HCT116 (cell line): ENCODE results near the gene INO80.

Source experiments
- CEBPB ChIP-seq: IDR thresholded peaks from 2 replicates; pipeline ENCODE4 v1.6.1; 2012; ENCODE audit warnings: low read depth
- EZH2 ChIP-seq: fragments of 200-600 bp; sonication (generic); IDR thresholded peaks from 2 replicates; pipeline ENCODE4 v1.6.1; 2017; ENCODE audit warnings: antibody characterized with exemption, mixed run types
- TF ChIP-seq, protein P1 (sequence below), 3 experiments: fragments of 200-600 bp in 1 of 3; sonication (generic) in 1 of 3; IDR thresholded peaks in 2 of 3; conservative IDR thresholded peaks in 1 of 3; 2 replicates each; pipeline ENCODE4 v1.5.1; 2012 to 2017; ENCODE audit warnings: low read depth in 2 of 3, low read length in 2 of 3, antibody characterized with exemption in 1 of 3, borderline replicate concordance in 1 of 3, control low read depth in 1 of 3, mild to moderate bottlenecking in 1 of 3, mixed read lengths in 1 of 3, mixed run types in 1 of 3, moderate library complexity in 1 of 3; ENCODE audit not compliant: insufficient read depth in 1 of 3

DNA sequence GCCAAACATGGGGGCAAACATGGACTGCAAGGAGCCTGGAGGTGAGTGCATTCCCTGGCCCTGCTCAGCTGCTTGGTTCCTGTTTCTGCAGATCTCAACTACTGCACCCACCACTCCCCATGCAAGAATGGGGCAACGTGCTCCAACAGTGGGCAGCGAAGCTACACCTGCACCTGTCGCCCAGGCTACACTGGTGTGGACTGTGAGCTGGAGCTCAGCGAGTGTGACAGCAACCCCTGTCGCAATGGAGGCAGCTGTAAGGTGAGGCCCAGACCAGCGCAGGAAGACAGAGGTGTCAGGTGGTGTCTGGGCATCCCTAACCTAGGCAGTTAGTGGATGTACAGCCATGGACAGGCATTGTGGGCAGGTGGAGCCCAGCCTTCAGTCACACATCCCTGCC lies 181.6 kb downstream of the INO80 start:
- TF ChIP-seq EZH2 (no peak), CEBPB (no peak)
- TF ChIP-seq, protein P1, sequence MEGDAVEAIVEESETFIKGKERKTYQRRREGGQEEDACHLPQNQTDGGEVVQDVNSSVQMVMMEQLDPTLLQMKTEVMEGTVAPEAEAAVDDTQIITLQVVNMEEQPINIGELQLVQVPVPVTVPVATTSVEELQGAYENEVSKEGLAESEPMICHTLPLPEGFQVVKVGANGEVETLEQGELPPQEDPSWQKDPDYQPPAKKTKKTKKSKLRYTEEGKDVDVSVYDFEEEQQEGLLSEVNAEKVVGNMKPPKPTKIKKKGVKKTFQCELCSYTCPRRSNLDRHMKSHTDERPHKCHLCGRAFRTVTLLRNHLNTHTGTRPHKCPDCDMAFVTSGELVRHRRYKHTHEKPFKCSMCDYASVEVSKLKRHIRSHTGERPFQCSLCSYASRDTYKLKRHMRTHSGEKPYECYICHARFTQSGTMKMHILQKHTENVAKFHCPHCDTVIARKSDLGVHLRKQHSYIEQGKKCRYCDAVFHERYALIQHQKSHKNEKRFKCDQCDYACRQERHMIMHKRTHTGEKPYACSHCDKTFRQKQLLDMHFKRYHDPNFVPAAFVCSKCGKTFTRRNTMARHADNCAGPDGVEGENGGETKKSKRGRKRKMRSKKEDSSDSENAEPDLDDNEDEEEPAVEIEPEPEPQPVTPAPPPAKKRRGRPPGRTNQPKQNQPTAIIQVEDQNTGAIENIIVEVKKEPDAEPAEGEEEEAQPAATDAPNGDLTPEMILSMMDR (IDR thresholded peaks at IDR 0.05 in 2 of 3, conservative IDR thresholded peaks at IDR 0.05 in 1 of 3; ENCODE audit: borderline replicate concordance in 1 of 3, insufficient read depth in 1 of 3, low read depth in 2 of 3, low read length in 2 of 3) = no peak
